ENCODE results near the gene KRTAP10-8.
"Not testable (repeated sequence)": the region's sequence is repeated elsewhere in the genome, so short reads cannot be mapped to it uniquely, and the experiment has no call there.

GRCh38 chr21:44600118-44600978 lies 11.5 kb upstream of the KRTAP10-8 start, which contains the start of gene KRTAP10-7:
- TF ChIP-seq POLR2A, CTCF (IDR thresholded peaks at IDR 0.05): not testable (repeated sequence)
